Bronchial epithelial cell (primary cell): ENCODE measurements around the gene BSG. TPM values are rescaled to one million over a fixed set of nuclear protein-coding genes. Genes with fewer than 3 reads are reported as not detected.

ENCODE experiments used
- DNase-seq: peaks from one replicate; pipeline ENCODE4 v3.0.0-alpha.2; 2010; ENCODE audit warnings: low read depth
- FAIRE-seq: peaks from 2 replicates; lab custom pipeline; 2011; peaks lifted over from hg19 to GRCh38; lab: Jason Lieb, UNC
- H3K27me3 ChIP-seq: 2 replicates; pipeline ENCODE4 v1.5.1; 2011; ENCODE audit warnings: low read length; ENCODE audit not compliant: control insufficient read depth, insufficient read depth
- H3K36me3 ChIP-seq: 2 replicates; pipeline ENCODE4 v1.5.1; 2011; ENCODE audit warnings: low read length; ENCODE audit not compliant: control insufficient read depth, insufficient read depth
- H3K4me3 ChIP-seq: 2 replicates; pipeline ENCODE4 v1.5.1; 2011; ENCODE audit warnings: mild to moderate bottlenecking, low read depth, low read length, control low read depth
- total RNA-seq: library from RNA; depleted of rRNA; stranded (reverse); fragments of >200 nt; gene quantifications from 2 replicates; pipeline ENCODE4 v1.2.1, GENCODE V29; 2014
- TF ChIP-seq, protein P1 (sequence below): IDR thresholded peaks from 2 replicates; pipeline ENCODE4 v1.5.1; 2011; ENCODE audit warnings: mild to moderate bottlenecking, moderate library complexity, low read length, control low read depth, inconsistent platforms; ENCODE audit not compliant: insufficient read depth, severe bottlenecking

The BSG gene
- total RNA-seq, 1 donor from 2014 or later, result 369 TPM

- Histone ChIP-seq H3K36me3 (peaks cover 16% of the 10 kb centered on the region), H3K4me3 (peak overlapping the region; percentile 90), H3K27me3 (no peaks in the 10 kb centered on the region)
- TF ChIP-seq, protein P1, sequence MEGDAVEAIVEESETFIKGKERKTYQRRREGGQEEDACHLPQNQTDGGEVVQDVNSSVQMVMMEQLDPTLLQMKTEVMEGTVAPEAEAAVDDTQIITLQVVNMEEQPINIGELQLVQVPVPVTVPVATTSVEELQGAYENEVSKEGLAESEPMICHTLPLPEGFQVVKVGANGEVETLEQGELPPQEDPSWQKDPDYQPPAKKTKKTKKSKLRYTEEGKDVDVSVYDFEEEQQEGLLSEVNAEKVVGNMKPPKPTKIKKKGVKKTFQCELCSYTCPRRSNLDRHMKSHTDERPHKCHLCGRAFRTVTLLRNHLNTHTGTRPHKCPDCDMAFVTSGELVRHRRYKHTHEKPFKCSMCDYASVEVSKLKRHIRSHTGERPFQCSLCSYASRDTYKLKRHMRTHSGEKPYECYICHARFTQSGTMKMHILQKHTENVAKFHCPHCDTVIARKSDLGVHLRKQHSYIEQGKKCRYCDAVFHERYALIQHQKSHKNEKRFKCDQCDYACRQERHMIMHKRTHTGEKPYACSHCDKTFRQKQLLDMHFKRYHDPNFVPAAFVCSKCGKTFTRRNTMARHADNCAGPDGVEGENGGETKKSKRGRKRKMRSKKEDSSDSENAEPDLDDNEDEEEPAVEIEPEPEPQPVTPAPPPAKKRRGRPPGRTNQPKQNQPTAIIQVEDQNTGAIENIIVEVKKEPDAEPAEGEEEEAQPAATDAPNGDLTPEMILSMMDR, result no peak
- DNase-seq (no peak), FAIRE-seq (no peak)
These were observed 38.9 kb upstream of the BSG start for GRCh38 chr19:533364-534058.

GRCh38 chr19:534088-534487, 38.3 kb upstream of the BSG start:
- Histone ChIP-seq H3K36me3 (peaks cover 20% of the 10 kb centered on the region), H3K27me3 (no peaks in the 10 kb centered on the region), H3K4me3 (no peak overlapping the region)
- TF ChIP-seq, protein P1, result no peak
- FAIRE-seq (no peak), DNase-seq (no peak)

DNA sequence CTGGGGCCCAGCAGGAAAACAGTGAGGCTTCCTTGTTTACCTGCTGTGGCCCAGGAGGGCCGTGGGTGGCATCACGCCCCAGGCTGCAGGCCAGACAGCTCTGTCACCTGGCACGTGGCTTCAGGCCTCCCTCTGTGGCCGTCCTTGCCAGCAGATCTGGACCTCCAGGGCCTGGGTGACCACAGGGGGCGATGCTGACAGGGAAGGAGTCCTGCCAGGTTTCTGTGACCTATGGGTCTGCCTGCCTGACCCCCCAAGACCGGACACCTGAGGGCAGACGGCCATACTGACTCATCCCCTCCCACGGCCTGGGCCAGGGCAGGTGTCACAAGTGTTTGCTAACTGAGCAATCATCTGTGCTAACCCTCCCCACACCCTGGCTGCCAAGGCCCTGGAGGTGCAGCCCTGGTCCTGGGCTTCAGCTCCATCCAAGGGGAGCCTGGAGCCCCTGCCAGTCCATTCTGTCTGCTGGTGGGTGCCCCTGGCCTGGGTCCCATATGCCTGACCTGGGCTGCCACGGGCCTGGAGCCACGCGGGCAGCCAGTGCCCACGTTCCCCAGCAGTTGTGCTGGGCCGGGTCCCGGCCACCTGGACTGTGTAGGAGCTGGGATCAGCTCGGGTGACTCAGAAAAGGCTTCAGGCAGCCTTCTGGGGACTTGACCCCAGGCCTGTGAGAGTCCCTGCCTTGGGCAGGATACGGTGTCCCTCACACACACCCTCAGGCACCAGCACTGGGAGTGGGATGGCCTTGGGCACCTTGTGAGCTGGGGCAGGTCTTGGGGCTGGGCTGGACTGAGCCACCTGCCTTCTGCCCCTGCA, 37.2 kb upstream of the BSG start:
- Histone ChIP-seq H3K27me3 (no peaks in the 10 kb centered on the region), H3K4me3 (no peak overlapping the region), H3K36me3 (peaks cover 23% of the 10 kb centered on the region)
- peak; percentile 32 for DNase-seq
- no peak for FAIRE-seq
- TF ChIP-seq, protein P1, result no peak

- no peak for DNase-seq
- FAIRE-seq, result no peak
- H3K36me3 ChIP-seq, result peaks cover 23% of the 10 kb centered on the region
- H3K27me3 ChIP-seq, result no peaks in the 10 kb centered on the region
- TF ChIP-seq, protein P1, result no peak
- no peak overlapping the region for H3K4me3 ChIP-seq
These were observed 36.1 kb upstream of the BSG start for GRCh38 chr19:536031-536880.

GRCh38 chr19:536881-537404, 35.5 kb upstream of the BSG start:
- Histone ChIP-seq H3K27me3 (no peaks in the 10 kb centered on the region), H3K36me3 (peaks cover 25% of the 10 kb centered on the region), H3K4me3 (no peak overlapping the region)
- FAIRE-seq (no peak), DNase-seq (no peak)
- TF ChIP-seq, protein P1, result no peak
